B cell (primary cell): ENCODE results near the gene UNC13D. TPM values are rescaled to one million over a fixed set of nuclear protein-coding genes. Genes with fewer than 3 reads are reported as not detected.

Source experiments
- ATAC-seq: fragments of 200-7000 bp; cut with Tn5 transposase; one replicate; pipeline ENCODE4 v1.10.0; 2021; ENCODE audit warnings: low read depth, mild to moderate bottlenecking, moderate number of reproducible peaks, moderate library complexity
- CTCF ChIA-PET: fragments of 350-600 bp; sonication (Branson Sonifier 250); formaldehyde crosslinking; loops from one replicate; lab custom pipeline; 2021; ENCODE audit warnings: antibody characterized with exemption, inconsistent platforms; lab: Charles Lee
- POLR2A ChIA-PET: fragments of 350-600 bp; sonication (Branson Sonifier 250); formaldehyde crosslinking; loops from one replicate; lab custom pipeline; 2021; ENCODE audit warnings: antibody characterized with exemption; lab: Charles Lee
- DNase-seq: peaks from one replicate; pipeline ENCODE4 v3.0.0; 2013
- H2AFZ ChIP-seq: 2 replicates; pipeline ENCODE4 v1.6.1; 2012; ENCODE audit warnings: mild to moderate bottlenecking, low read depth, low read length; ENCODE audit not compliant: insufficient read depth, poor library complexity, severe bottlenecking
- H3K27ac ChIP-seq, 2 donors: 1 replicate in 1 of 2; 2 replicates in 1 of 2; pipeline ENCODE4 v1.5.1; 2012 to 2013; ENCODE audit warnings: low read length in 2 of 2, mild to moderate bottlenecking in 2 of 2, moderate library complexity in 1 of 2
- H3K27me3 ChIP-seq, 4 experiments: fragments of 200-600 bp in 1 of 4; sonication (generic) in 1 of 4; replicated peaks in 1 of 4; 1 replicate in 2 of 4; 2 replicates in 2 of 4; pipeline versions ENCODE4 v1.6.1 to v1.7.0; 2013 to 2016; ENCODE audit warnings: low read length in 3 of 4, mild to moderate bottlenecking in 2 of 4, mixed read lengths in 1 of 4, moderate library complexity in 1 of 4; ENCODE audit not compliant: insufficient read depth in 4 of 4, control insufficient read depth in 3 of 4; ENCODE audit errors: control extremely low read depth in 1 of 4
- H3K36me3 ChIP-seq, 2 experiments: replicated peaks in 1 of 2; 1 replicate in 1 of 2; 2 replicates in 1 of 2; pipeline versions ENCODE4 v1.6.1 to v1.7.1; 2013; ENCODE audit warnings: low read length in 1 of 2; ENCODE audit not compliant: insufficient read depth in 2 of 2, control insufficient read depth in 1 of 2; ENCODE audit errors: control extremely low read depth in 1 of 2, extremely low read depth in 1 of 2
- H3K4me1 ChIP-seq, 2 donors: fragments of 200-600 bp in 1 of 2; sonication (generic) in 1 of 2; 1 replicate in 1 of 2; 2 replicates in 1 of 2; pipeline versions ENCODE4 v1.5.1 to v1.6.1; 2013 to 2017; ENCODE audit warnings: low read length in 2 of 2; ENCODE audit not compliant: control insufficient read depth in 2 of 2, insufficient read depth in 2 of 2
- H3K4me2 ChIP-seq: replicated peaks from 2 replicates; pipeline ENCODE3; 2012; ENCODE audit warnings: mild to moderate bottlenecking, low read depth, low read length; ENCODE audit not compliant: poor library complexity, severe bottlenecking
- H3K4me3 ChIP-seq, 5 experiments: fragments of 200-600 bp in 1 of 5; sonication (generic) in 1 of 5; 1 replicate in 3 of 5; 2 replicates in 2 of 5; pipeline versions ENCODE4 v1.5.1 to v1.7.0; 2011 to 2016; ENCODE audit warnings: low read length in 4 of 5, mild to moderate bottlenecking in 4 of 5, low read depth in 2 of 5, control low read depth in 1 of 5, moderate library complexity in 1 of 5; ENCODE audit not compliant: insufficient read depth in 1 of 5; ENCODE audit errors: control extremely low read depth in 1 of 5, extremely low read depth in 1 of 5
- H3K79me2 ChIP-seq: fragments of 200-600 bp; sonication (generic); one replicate; pipeline ENCODE4 v1.6.0; 2016; ENCODE audit warnings: low read length; ENCODE audit not compliant: control insufficient read depth, insufficient read depth
- H3K9ac ChIP-seq: fragments of 200-600 bp; sonication (generic); 2 replicates; pipeline ENCODE4 v1.6.1; 2017; ENCODE audit warnings: mild to moderate bottlenecking, low read length, moderate library complexity
- H3K9me3 ChIP-seq, 3 donors: one replicate each; pipeline versions ENCODE4 v1.6.1 to v1.7.1; 2013; ENCODE audit warnings: low read length in 2 of 3; ENCODE audit not compliant: control insufficient read depth in 2 of 3, insufficient read depth in 1 of 3; ENCODE audit errors: control extremely low read depth in 1 of 3
- H4K20me1 ChIP-seq: 2 replicates; pipeline ENCODE4 v1.6.0; 2012; ENCODE audit warnings: mild to moderate bottlenecking, low read length; ENCODE audit not compliant: insufficient read depth, control insufficient read depth, poor library complexity, severe bottlenecking
- H3K27ac Mint-ChIP-seq: one replicate; pipeline ENCODE4 v1.8.0; 2021; ENCODE audit warnings: mixed read lengths
- H3K27me3 Mint-ChIP-seq: one replicate; pipeline ENCODE4 v1.8.0; 2021; ENCODE audit warnings: mixed read lengths
- H3K4me1 Mint-ChIP-seq: one replicate; pipeline ENCODE4 v1.8.0; 2021; ENCODE audit warnings: mixed read lengths
- H3K4me3 Mint-ChIP-seq: one replicate; pipeline ENCODE4 v1.8.0; 2021; ENCODE audit warnings: mixed read lengths
- H3K9me3 Mint-ChIP-seq: one replicate; pipeline ENCODE4 v1.8.0; 2022; ENCODE audit warnings: mixed read lengths; ENCODE audit not compliant: insufficient read depth
- CTCF ChIP-seq: fragments of 200-600 bp; IDR thresholded peaks from one replicate; pipeline ENCODE4 v1.8.0; 2022; ENCODE audit warnings: antibody characterized with exemption, mild to moderate bottlenecking
- EZH2 ChIP-seq: IDR thresholded peaks from 2 replicates; pipeline ENCODE4 v1.6.1; 2012; ENCODE audit warnings: borderline replicate concordance, low read depth, mild to moderate bottlenecking, moderate library complexity, low read length; ENCODE audit not compliant: insufficient read depth, poor library complexity, severe bottlenecking
- WGBS: methylation state at CpG from one replicate; pipeline ENCODE4 v1.1.5; 2013; ENCODE audit warnings: missing lambda C conversion rate; ENCODE audit not compliant: insufficient coverage; 5-methylcytosine and 5-hydroxymethylcytosine counted together
- intact Hi-C: fragments of 100-400 bp; cut with micrococcal nuclease; formaldehyde crosslinking; loops from one replicate; pipeline ENCODE4 v1.10.0; 2022
- polyA plus RNA-seq: library from polyadenylated mRNA; depleted of rRNA; stranded (reverse); fragments of >200 nt; gene quantifications from 2 replicates; pipeline ENCODE4 v1.2.3, GENCODE V29; 2012
- total RNA-seq, 2 donors: library from RNA; stranded (reverse); fragments of 120-200 nt in 1 of 2; gene quantifications; 1 replicate in 1 of 2; 2 replicates in 1 of 2; pipeline versions ENCODE4 v1.2.3 to v1.2.4, GENCODE V29; 2013 to 2022

UNC13D gene
- total and polyA plus RNA-seq, 2 donors (not counting 1 experiment from before 2014, with no cell fraction given): 101 to 107 TPM

GRCh38 chr17:75842963-75843576, 1.1 kb downstream of the UNC13D start:
- no peak for DNase-seq
- Histone ChIP-seq H3K9me3 (no peaks in the 10 kb centered on the region), H3K36me3 (peaks cover 0 to 46% of the 10 kb centered on the region in 2 experiments), H2AFZ (peak overlapping the region; percentile 95), H3K79me2 (peaks cover 32% of the 10 kb centered on the region), H3K4me2 (peak overlapping the region; percentile 99), H3K9ac (peak overlapping the region; percentile 91), H3K4me1 (peaks cover 17 to 35% of the 10 kb centered on the region in 2 donors), H4K20me1 (peaks cover 5% of the 10 kb centered on the region), H3K27ac (peak overlapping the region; percentile 92 to 93), H3K4me3 (peak overlapping the region; percentile 11 to 86 (median 76)), H3K27me3 (no peaks in the 10 kb centered on the region)
- Mint-ChIP-seq H3K27ac (peak overlapping the region; percentile 97), H3K9me3 (no peaks in the 10 kb centered on the region), H3K27me3 (no peaks in the 10 kb centered on the region), H3K4me3 (peak overlapping the region; percentile 94), H3K4me1 (peaks cover 21% of the 10 kb centered on the region)
- no peak for ATAC-seq
- WGBS: 34% methylated on average over 17 of the region's 22 CpGs
- TF ChIP-seq CTCF (peak; percentile 25), EZH2 (no peak)
- intact Hi-C loops: loop anchor here (5.0 to 10.0 kb wide), 2 partner anchors 34 to 162 kb away; partner anchors contain the start of genes CDK3 and TRIM47
- ChIA-PET CTCF (interaction anchor here (0.9 to 7.2 kb wide), 7 partner anchors 12 to 90 kb away, joined by 3 to 53 read pairs (median 6); partner anchors contain the start of genes TRIM65 and WBP2), POLR2A (interaction anchor here (0.9 to 4.5 kb wide), 9 partner anchors 12 to 89 kb away, joined by 3 to 82 read pairs (median 6); partner anchors contain the start of genes GALK1, MRPL38, TRIM65 and UNK)

- Histone ChIP-seq H3K36me3 (peaks cover 0 to 39% of the 10 kb centered on the region in 2 experiments), H3K4me2 (peak overlapping the region; percentile 99), H4K20me1 (no peaks in the 10 kb centered on the region), H3K9me3 (no peaks in the 10 kb centered on the region), H3K4me3 (no peak overlapping the region), H3K27me3 (no peaks in the 10 kb centered on the region), H3K79me2 (peaks cover 30% of the 10 kb centered on the region), H2AFZ (no peak overlapping the region), H3K9ac (no peak overlapping the region), H3K4me1 (peaks cover 17 to 35% of the 10 kb centered on the region in 2 donors), H3K27ac (no peak overlapping the region)
- TF ChIP-seq CTCF (no peak), EZH2 (no peak)
- Mint-ChIP-seq H3K4me1 (peaks cover 21% of the 10 kb centered on the region), H3K27ac (no peak overlapping the region), H3K4me3 (peak overlapping the region; percentile 23), H3K27me3 (no peaks in the 10 kb centered on the region), H3K9me3 (no peaks in the 10 kb centered on the region)
- CTCF ChIA-PET: interaction anchor here (6.1 kb wide), 1 partner anchor 13 kb away, joined by 53 read pairs; the partner anchor contains the start of gene WBP2
- WGBS: 91% methylated on average over 13 of the region's 18 CpGs
- POLR2A ChIA-PET: no interaction called here
- intact Hi-C loops: loop anchor here (5.0 to 10.0 kb wide), 2 partner anchors 35 to 162 kb away; partner anchors contain the start of genes CDK3 and TRIM47
- no peak for DNase-seq
- ATAC-seq: no peak
Observed at GRCh38 chr17:75842411-75842810, 1.8 kb downstream of the UNC13D start.
